Left ventricle myocardium inferior (tissue), 1 donor: ENCODE measurements around the gene DR1. TPM values are rescaled to one million over a fixed set of nuclear protein-coding genes. Genes with fewer than 3 reads are reported as not detected.

ENCODE experiments used
- DNase-seq: peaks from one replicate; pipeline ENCODE4 v3.0.0-alpha.2; 2020
- H3K27ac ChIP-seq: fragments of 200-600 bp; replicated peaks from 2 replicates; pipeline ENCODE4 v1.8.0; 2021
- H3K27me3 ChIP-seq: fragments of 200-600 bp; 2 replicates; pipeline ENCODE4 v1.8.0; 2021; ENCODE audit warnings: low read depth
- H3K36me3 ChIP-seq: fragments of 200-600 bp; 2 replicates; pipeline ENCODE4 v1.8.0; 2021
- H3K4me1 ChIP-seq: fragments of 200-600 bp; 2 replicates; pipeline ENCODE4 v1.8.0; 2021
- H3K4me3 ChIP-seq: fragments of 200-600 bp; 2 replicates; pipeline ENCODE4 v1.8.0; 2021; ENCODE audit warnings: mild to moderate bottlenecking, moderate library complexity
- H3K9me3 ChIP-seq: fragments of 200-600 bp; replicated peaks from 2 replicates; pipeline ENCODE4 v1.8.0; 2021
- CTCF ChIP-seq: fragments of 200-600 bp; IDR thresholded peaks from 2 replicates; pipeline ENCODE4 v1.8.0; 2021; ENCODE audit warnings: antibody characterized with exemption, mild to moderate bottlenecking, borderline replicate concordance
- intact Hi-C: fragments of 100-400 bp; cut with micrococcal nuclease; formaldehyde crosslinking; loops from one replicate; pipeline ENCODE4 v1.11.0; 2022
- total RNA-seq: library from RNA; stranded (reverse); fragmentation: NEBNext Ultra II Directional; extraction: Animal tissue kit (Norgen Biotek cat#: 25700); gene quantifications from one replicate; pipeline ENCODE4 v1.2.1, GENCODE V29; 2021
- donor health status: DM: no; HTN: yes; CAD: no; lungs with severe emphysema.

The DR1 gene
- total RNA-seq, 1 donor from 2014 or later, result 37.7 TPM

- H3K4me1 ChIP-seq, result no peaks in the 10 kb centered on the region
- no peak for DNase-seq
- no peaks in the 10 kb centered on the region for H3K9me3 ChIP-seq
- H3K36me3 ChIP-seq, result no peaks in the 10 kb centered on the region
- no peaks in the 10 kb centered on the region for H3K27me3 ChIP-seq
- intact Hi-C loops, result no loop called here
- no peak for TF ChIP-seq CTCF
- no peak overlapping the region for H3K27ac ChIP-seq
- H3K4me3 ChIP-seq, result no peak overlapping the region
Measured at GRCh38 chr1:93399781-93400180, 54.1 kb downstream of the DR1 start.

- no peak for TF ChIP-seq CTCF
Measured at GRCh38 chr1:93408203-93408602, 62.5 kb downstream of the DR1 start.

GRCh38 chr1:93411000-93411399 lies 65.3 kb downstream of the DR1 start:
- Histone ChIP-seq H3K36me3 (no peaks in the 10 kb centered on the region), H3K27me3 (no peaks in the 10 kb centered on the region), H3K4me1 (peaks cover 4% of the 10 kb centered on the region), H3K4me3 (no peak overlapping the region), H3K9me3 (peaks cover 13% of the 10 kb centered on the region), H3K27ac (no peak overlapping the region)
- intact Hi-C loops, result no loop called here
- TF ChIP-seq CTCF, result no peak
- no peak for DNase-seq

More at GRCh38 chr1:93408203-93408602, 62.5 kb downstream of the DR1 start:
- H3K4me3 ChIP-seq, result no peak overlapping the region
- no peaks in the 10 kb centered on the region for H3K27me3 ChIP-seq
- peaks cover 13% of the 10 kb centered on the region for H3K9me3 ChIP-seq
- intact Hi-C loops, result no loop called here
- no peaks in the 10 kb centered on the region for H3K4me1 ChIP-seq
- no peaks in the 10 kb centered on the region for H3K36me3 ChIP-seq
- DNase-seq, result no peak
- H3K27ac ChIP-seq, result no peak overlapping the region

GRCh38 chr1:93414749-93415148 lies 69.0 kb downstream of the DR1 start:
- Histone ChIP-seq H3K36me3 (no peaks in the 10 kb centered on the region), H3K27ac (peak overlapping the region; percentile 59), H3K9me3 (no peaks in the 10 kb centered on the region), H3K4me3 (peak overlapping the region; percentile 33), H3K4me1 (peaks cover 4% of the 10 kb centered on the region), H3K27me3 (no peaks in the 10 kb centered on the region)
- no peak for TF ChIP-seq CTCF
- no peak for DNase-seq
- intact Hi-C loops, result no loop called here

GRCh38 chr1:93415296-93415695 lies 69.6 kb downstream of the DR1 start:
- Histone ChIP-seq H3K27ac (peak overlapping the region; percentile 59), H3K4me3 (no peak overlapping the region), H3K4me1 (peaks cover 4% of the 10 kb centered on the region), H3K27me3 (no peaks in the 10 kb centered on the region), H3K9me3 (no peaks in the 10 kb centered on the region), H3K36me3 (no peaks in the 10 kb centered on the region)
- intact Hi-C loops, result no loop called here
- no peak for TF ChIP-seq CTCF
- no peak for DNase-seq

GRCh38 chr1:93416183-93416582 lies 70.5 kb downstream of the DR1 start:
- intact Hi-C loops, result no loop called here
- peaks cover 4% of the 10 kb centered on the region for H3K4me1 ChIP-seq
- TF ChIP-seq CTCF, result no peak

More at GRCh38 chr1:93416183-93416582, 70.5 kb downstream of the DR1 start:
- H3K36me3 ChIP-seq, result no peaks in the 10 kb centered on the region
- no peak overlapping the region for H3K27ac ChIP-seq
- no peaks in the 10 kb centered on the region for H3K9me3 ChIP-seq
- no peak overlapping the region for H3K4me3 ChIP-seq
- DNase-seq, result no peak
- H3K27me3 ChIP-seq, result no peaks in the 10 kb centered on the region
